Suprapubic skin (tissue), 4 donors: ENCODE results near the gene FYB2. TPM values are rescaled to one million over a fixed set of nuclear protein-coding genes. Genes with fewer than 3 reads are reported as not detected.

Source experiments
- DNase-seq, 2 donors: peaks; one replicate each; pipeline ENCODE4 v3.0.0-alpha.2; 2019; ENCODE audit warnings: low spot score in 2 of 2
- H3K27ac ChIP-seq: fragments of 200-600 bp; sonication (generic); one replicate; pipeline ENCODE4 v1.5.1; 2019
- H3K27me3 ChIP-seq: fragments of 200-600 bp; sonication (generic); one replicate; pipeline ENCODE4 v1.5.1; 2019
- H3K36me3 ChIP-seq: fragments of 200-600 bp; sonication (generic); one replicate; pipeline ENCODE4 v1.5.1; 2019
- H3K4me1 ChIP-seq: fragments of 200-600 bp; sonication (generic); one replicate; pipeline ENCODE4 v1.5.1; 2019
- H3K4me3 ChIP-seq: fragments of 200-600 bp; sonication (generic); one replicate; pipeline ENCODE4 v1.5.1; 2019; ENCODE audit warnings: mild to moderate bottlenecking
- H3K9me3 ChIP-seq: fragments of 200-600 bp; sonication (generic); one replicate; pipeline ENCODE4 v1.5.1; 2019
- EP300 ChIP-seq: sonication (generic); formaldehyde crosslinking; IDR thresholded peaks from one replicate; pipeline ENCODE4 v1.6.1; 2017; ENCODE audit warnings: antibody characterized with exemption
- POLR2A ChIP-seq, 2 donors: fragments of 450-650 bp; IDR thresholded peaks; one replicate each; pipeline ENCODE4 v1.6.1; 2017; ENCODE audit warnings: antibody characterized with exemption in 2 of 2, mild to moderate bottlenecking in 2 of 2, moderate library complexity in 2 of 2
- POLR2AphosphoS5 ChIP-seq, 3 donors: sonication (generic); formaldehyde crosslinking; IDR thresholded peaks; one replicate each; pipeline ENCODE4 v1.6.1; 2017; ENCODE audit warnings: antibody characterized with exemption in 3 of 3
- WGBS: methylation state at CpG from one replicate; pipeline ENCODE4 v1.1.5; 2018; 5-methylcytosine and 5-hydroxymethylcytosine counted together
- total RNA-seq, 4 donors: library from RNA; depleted of rRNA; stranded (reverse); fragments of >200 nt; gene quantifications; one replicate each; pipeline ENCODE4 v1.1.0, GENCODE V29; 2016
- TF ChIP-seq, protein P1 (sequence below), 2 donors: fragments of 200-600 bp in 1 of 2; fragments of 450-650 bp in 1 of 2; sonication (generic) in 1 of 2; IDR thresholded peaks; one replicate each; pipeline ENCODE4 v1.5.1; 2016 to 2019; ENCODE audit warnings: antibody characterized with exemption in 2 of 2, mild to moderate bottlenecking in 1 of 2, moderate library complexity in 1 of 2

FYB2 gene
- total RNA-seq, 4 donors from 2014 or later = 0.57 TPM; not detected in 3

- TF ChIP-seq POLR2A (IDR thresholded peaks at IDR 0.05) (no peak), POLR2AphosphoS5 (IDR thresholded peaks at IDR 0.05) (no peak), EP300 (no peak)
- TF ChIP-seq, protein P1, sequence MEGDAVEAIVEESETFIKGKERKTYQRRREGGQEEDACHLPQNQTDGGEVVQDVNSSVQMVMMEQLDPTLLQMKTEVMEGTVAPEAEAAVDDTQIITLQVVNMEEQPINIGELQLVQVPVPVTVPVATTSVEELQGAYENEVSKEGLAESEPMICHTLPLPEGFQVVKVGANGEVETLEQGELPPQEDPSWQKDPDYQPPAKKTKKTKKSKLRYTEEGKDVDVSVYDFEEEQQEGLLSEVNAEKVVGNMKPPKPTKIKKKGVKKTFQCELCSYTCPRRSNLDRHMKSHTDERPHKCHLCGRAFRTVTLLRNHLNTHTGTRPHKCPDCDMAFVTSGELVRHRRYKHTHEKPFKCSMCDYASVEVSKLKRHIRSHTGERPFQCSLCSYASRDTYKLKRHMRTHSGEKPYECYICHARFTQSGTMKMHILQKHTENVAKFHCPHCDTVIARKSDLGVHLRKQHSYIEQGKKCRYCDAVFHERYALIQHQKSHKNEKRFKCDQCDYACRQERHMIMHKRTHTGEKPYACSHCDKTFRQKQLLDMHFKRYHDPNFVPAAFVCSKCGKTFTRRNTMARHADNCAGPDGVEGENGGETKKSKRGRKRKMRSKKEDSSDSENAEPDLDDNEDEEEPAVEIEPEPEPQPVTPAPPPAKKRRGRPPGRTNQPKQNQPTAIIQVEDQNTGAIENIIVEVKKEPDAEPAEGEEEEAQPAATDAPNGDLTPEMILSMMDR (IDR thresholded peaks at IDR 0.05) = no peak
Measured at GRCh38 chr1:56834137-56834900, 15.1 kb upstream of the FYB2 start.

DNA sequence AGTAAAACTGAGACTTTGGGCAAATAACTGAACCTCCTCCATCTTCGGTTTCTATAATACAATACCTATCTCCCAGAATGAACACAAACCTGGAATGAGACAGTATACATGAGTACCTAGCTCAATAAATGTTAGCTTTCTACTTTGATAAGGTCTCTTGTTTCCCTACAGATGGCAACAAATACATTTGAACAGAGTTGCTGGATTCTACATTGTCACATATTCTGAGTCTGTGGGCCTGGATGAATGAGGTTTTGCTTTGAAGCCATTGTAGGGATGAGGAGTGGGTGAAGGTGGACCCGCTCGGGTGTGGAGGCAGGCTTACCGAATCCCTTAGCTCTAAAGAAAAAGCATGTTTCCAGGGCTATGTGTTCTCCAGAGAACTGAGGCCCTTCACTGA lies 13.9 kb upstream of the FYB2 start:
- no peaks in the 10 kb centered on the region for H3K9me3 ChIP-seq
- H3K27ac ChIP-seq = no peak overlapping the region
- peaks cover 19% of the 10 kb centered on the region for H3K27me3 ChIP-seq
- no peaks in the 10 kb centered on the region for H3K36me3 ChIP-seq
- WGBS = 92% methylated on average over 4 of the region's 4 CpGs
- TF ChIP-seq POLR2AphosphoS5 (IDR thresholded peaks at IDR 0.05) (no peak), EP300 (no peak), POLR2A (IDR thresholded peaks at IDR 0.05) (no peak)
- TF ChIP-seq, protein P1 (IDR thresholded peaks at IDR 0.05) = no peak
- no peak overlapping the region for H3K4me3 ChIP-seq
- no peak for DNase-seq
- H3K4me1 ChIP-seq = peaks cover 4% of the 10 kb centered on the region

More at GRCh38 chr1:56834137-56834900, 15.1 kb upstream of the FYB2 start:
- peaks cover 4% of the 10 kb centered on the region for H3K4me1 ChIP-seq
- no peak overlapping the region for H3K27ac ChIP-seq
- peaks cover under 1% of the 10 kb centered on the region for H3K9me3 ChIP-seq
- H3K27me3 ChIP-seq = peaks cover 16% of the 10 kb centered on the region
- DNase-seq = no peak
- no peaks in the 10 kb centered on the region for H3K36me3 ChIP-seq
- H3K4me3 ChIP-seq = no peak overlapping the region
- 89% methylated on average over 5 of the region's 5 CpGs for WGBS

DNA sequence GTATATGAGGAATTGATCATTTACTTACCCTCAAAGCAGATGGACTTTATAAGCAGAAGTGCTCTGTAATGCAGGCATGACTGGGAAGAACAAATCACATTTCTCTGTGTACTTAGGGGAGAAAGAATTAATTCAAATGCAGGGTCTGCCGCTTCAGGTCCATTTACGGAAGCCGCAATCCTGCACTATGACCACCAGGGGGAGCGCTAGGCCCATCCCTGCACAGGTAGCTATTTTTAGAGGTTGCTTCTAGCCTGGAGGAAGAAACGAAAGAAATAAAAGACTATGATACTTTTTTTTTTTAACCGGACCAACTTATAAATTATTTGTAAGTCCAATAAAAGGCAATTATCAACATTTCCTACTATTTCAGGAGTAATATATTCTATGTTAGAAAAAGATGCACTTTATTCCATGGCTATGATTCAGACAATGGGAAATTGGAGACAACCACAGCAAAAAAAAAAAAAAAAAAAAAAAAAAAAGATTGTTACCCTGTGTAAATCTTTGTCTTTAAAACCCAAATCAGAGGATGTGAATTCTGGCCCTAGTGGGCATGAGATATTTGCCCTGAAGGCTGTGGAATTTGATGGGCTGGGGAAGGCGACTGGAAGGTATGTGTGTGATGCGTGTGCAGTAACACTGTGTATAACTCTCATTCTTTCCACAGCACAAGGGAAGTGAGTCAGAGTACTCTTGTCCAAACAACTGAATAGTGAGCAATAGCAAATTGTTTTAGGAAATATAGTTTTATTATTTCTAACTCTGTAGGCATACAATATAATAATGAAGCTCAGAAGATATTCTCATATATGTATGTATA lies 12.9 kb upstream of the FYB2 start:
- TF ChIP-seq POLR2A (IDR thresholded peaks at IDR 0.05) (no peak), EP300 (peak; percentile 47)
- TF ChIP-seq, protein P1 (IDR thresholded peaks at IDR 0.05) = peak; percentile 90

DNA sequence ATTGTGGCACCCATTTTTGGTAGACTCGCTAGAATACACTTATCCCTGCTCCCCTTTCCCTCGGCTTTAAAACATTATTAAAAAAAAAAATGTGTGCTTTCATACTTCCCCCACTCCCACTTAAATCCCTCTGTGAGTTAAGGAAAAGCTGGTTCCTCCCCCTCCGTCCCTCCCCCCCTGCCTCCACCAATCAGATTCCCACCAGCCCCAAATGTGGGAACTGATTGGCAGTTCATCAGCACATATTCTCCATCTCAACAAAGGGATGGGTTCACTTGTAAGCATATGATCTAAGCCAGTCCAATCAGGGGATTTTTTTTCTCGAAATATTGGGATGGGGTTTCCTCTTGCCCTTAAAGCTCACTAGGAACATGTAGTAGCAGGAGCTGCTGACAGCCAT lies 10.8 kb upstream of the FYB2 start:
- Histone ChIP-seq H3K9me3 (no peaks in the 10 kb centered on the region), H3K4me3 (no peak overlapping the region), H3K27ac (no peak overlapping the region), H3K4me1 (peaks cover 4% of the 10 kb centered on the region), H3K36me3 (no peaks in the 10 kb centered on the region), H3K27me3 (peaks cover 25% of the 10 kb centered on the region)
- WGBS = 78% methylated on average over 4 of the region's 4 CpGs
- no peak for DNase-seq
- TF ChIP-seq POLR2AphosphoS5 (IDR thresholded peaks at IDR 0.05) (no peak), EP300 (no peak), POLR2A (IDR thresholded peaks at IDR 0.05) (no peak)
- TF ChIP-seq, protein P1 (IDR thresholded peaks at IDR 0.05) = no peak

More for the DNA sequence above, 12.9 kb upstream of the FYB2 start:
- DNase-seq = no peak
- peaks cover 20% of the 10 kb centered on the region for H3K27me3 ChIP-seq
- no peak overlapping the region for H3K27ac ChIP-seq
- 12% methylated on average over 8 of the region's 8 CpGs for WGBS
- H3K4me1 ChIP-seq = peaks cover 4% of the 10 kb centered on the region
- no peak overlapping the region for H3K4me3 ChIP-seq
- no peaks in the 10 kb centered on the region for H3K36me3 ChIP-seq
- no peaks in the 10 kb centered on the region for H3K9me3 ChIP-seq

GRCh38 chr1:56827711-56828110 lies 8.5 kb upstream of the FYB2 start:
- Histone ChIP-seq H3K4me1 (peaks cover 4% of the 10 kb centered on the region), H3K9me3 (no peaks in the 10 kb centered on the region), H3K27ac (no peak overlapping the region), H3K4me3 (no peak overlapping the region), H3K36me3 (no peaks in the 10 kb centered on the region), H3K27me3 (peaks cover 25% of the 10 kb centered on the region)
- TF ChIP-seq EP300 = no peak
- TF ChIP-seq, protein P1 (IDR thresholded peaks at IDR 0.05) = no peak
- TF ChIP-seq POLR2A (IDR thresholded peaks at IDR 0.05) = no peak
- no peak for TF ChIP-seq POLR2AphosphoS5 (IDR thresholded peaks at IDR 0.05)
- no peak for DNase-seq
